ENCODE results near the gene INAFM1. TPM values are rescaled to one million over a fixed set of nuclear protein-coding genes. Genes with fewer than 3 reads are reported as not detected.
"Not testable (repeated sequence)": the region's sequence is repeated elsewhere in the genome, so short reads cannot be mapped to it uniquely, and the experiment has no call there.

The INAFM1 gene
- total RNA-seq, 4 donors from 2014 or later = 7.2 to 17.2 (median 9.6) TPM

DNA sequence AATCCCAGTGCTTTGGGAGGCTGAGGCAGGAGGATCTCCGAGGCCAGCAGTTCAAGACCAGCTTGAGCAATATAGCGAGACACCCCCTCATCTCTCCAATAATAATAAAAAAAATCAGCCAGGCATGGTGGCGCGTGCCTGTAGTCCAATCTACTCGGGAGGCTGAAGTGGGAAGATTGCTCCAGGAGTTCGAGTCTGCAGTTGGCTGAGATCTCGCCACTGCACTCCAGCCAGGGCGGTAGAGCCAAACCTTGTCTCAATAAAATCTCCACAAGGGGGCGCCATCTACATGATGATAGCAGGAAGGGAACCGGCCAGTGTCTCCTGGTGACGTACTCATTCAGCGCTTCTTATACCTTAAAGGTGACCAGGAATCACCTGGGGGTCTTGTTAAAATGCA lies 21.4 kb downstream of the INAFM1 start:
- WGBS, 2 donors (ENCODE audit: low coverage in 1 of 2) = 27% methylated on average over 12 of the region's 12 CpGs; no CpG with 5 or more reads in 1 of the 2 donors
- Histone ChIP-seq H3K9me3 (no peaks in the 10 kb centered on the region), H3K4me3 (no peak overlapping the region), H3K36me3 (no peaks in the 10 kb centered on the region), H3K4me1 (peaks cover 0 to 5% (median 0%) of the 10 kb centered on the region in 4 donors), H3K27me3 (no peaks in the 10 kb centered on the region), H3K27ac (no peak overlapping the region)
- in situ Hi-C loops (cut with MboI; ENCODE audit: low pct_ligation_motif_present in 1 of 4, low pct_unique_long_range_greater_than_20kb in 1 of 4, low sequenced_read_pairs in 3 of 4) = loop anchor here (10.0 to 25.0 kb wide), 5 partner anchors 89 to 416 kb away; partner anchors contain the start of genes EHD2 (in 2 of the 4) and MEIS3 (in 1 of the 4)
- DNase-seq = peak; percentile 77
- intact Hi-C loops (cut with DNase I; ENCODE audit: low total_unique reads) = no loop called here
- TF ChIP-seq EP300 (IDR thresholded peaks at IDR 0.05; ENCODE audit: low read depth) (no peak), POLR2A (IDR thresholded peaks at IDR 0.05) (no peak), POLR2AphosphoS5 (IDR thresholded peaks at IDR 0.05) (no peak)
- TF ChIP-seq, protein P1, sequence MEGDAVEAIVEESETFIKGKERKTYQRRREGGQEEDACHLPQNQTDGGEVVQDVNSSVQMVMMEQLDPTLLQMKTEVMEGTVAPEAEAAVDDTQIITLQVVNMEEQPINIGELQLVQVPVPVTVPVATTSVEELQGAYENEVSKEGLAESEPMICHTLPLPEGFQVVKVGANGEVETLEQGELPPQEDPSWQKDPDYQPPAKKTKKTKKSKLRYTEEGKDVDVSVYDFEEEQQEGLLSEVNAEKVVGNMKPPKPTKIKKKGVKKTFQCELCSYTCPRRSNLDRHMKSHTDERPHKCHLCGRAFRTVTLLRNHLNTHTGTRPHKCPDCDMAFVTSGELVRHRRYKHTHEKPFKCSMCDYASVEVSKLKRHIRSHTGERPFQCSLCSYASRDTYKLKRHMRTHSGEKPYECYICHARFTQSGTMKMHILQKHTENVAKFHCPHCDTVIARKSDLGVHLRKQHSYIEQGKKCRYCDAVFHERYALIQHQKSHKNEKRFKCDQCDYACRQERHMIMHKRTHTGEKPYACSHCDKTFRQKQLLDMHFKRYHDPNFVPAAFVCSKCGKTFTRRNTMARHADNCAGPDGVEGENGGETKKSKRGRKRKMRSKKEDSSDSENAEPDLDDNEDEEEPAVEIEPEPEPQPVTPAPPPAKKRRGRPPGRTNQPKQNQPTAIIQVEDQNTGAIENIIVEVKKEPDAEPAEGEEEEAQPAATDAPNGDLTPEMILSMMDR (IDR thresholded peaks at IDR 0.05) = peak; percentile 67 to 82 (median 78)

DNA sequence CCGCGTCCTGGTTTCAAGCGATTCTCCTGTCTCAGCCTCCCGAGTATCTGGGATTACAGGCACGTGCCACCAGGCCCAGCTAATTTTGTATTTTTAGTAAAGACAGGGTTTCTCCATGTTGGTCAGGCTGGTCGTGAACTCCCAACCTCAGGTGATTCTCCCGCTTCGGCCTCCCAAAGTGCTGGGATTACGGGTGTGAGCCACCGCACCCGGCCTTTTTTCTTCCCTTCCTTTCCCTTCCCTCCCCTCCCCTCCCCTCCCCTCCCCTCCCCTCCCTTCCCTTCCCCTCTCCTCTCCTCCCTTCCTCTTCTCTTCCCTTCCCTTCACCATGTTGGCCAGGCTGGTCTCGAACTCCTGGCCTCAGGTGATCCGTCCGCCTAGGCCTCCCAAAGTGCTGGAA lies 26.2 kb downstream of the INAFM1 start:
- H3K4me3 ChIP-seq; H3K27ac ChIP-seq; H3K36me3 ChIP-seq; H3K4me1 ChIP-seq; DNase-seq; H3K9me3 ChIP-seq; intact Hi-C loops (cut with DNase I; ENCODE audit: low total_unique reads); H3K27me3 ChIP-seq: not testable (repeated sequence)
- WGBS, 2 donors (ENCODE audit: low coverage in 1 of 2) = 90 to 98% methylated on average over 5 to 14 of the region's 14 CpGs
- in situ Hi-C loops (cut with MboI; ENCODE audit: low pct_ligation_motif_present in 1 of 4, low pct_unique_long_range_greater_than_20kb in 1 of 4, low sequenced_read_pairs in 3 of 4) = loop anchor here in 1 of 4 donors (25.0 kb wide), 1 partner anchor 411 kb away; the partner anchor contains the start of gene EHD2

DNA sequence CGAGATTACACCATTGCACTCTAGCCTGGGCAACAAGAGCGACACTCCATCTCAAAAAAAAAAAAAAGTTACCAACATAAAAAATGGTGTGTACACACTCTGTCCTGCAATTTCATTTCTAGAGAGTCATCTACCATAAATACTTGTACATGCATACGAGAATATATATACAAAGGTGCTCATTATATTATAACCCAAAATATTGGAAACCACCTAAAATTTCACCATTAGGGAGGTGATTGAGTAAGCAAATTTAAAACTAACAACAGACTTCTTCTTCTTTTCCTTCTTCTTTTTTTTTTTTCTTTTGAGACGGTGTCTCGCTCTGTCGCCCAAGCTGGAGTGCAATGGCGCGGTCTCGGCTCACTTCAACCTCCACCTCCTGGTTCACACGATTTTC lies 27.6 kb downstream of the INAFM1 start:
- H3K4me3 ChIP-seq = no peak overlapping the region
- no peak overlapping the region for H3K27ac ChIP-seq
- no peaks in the 10 kb centered on the region for H3K9me3 ChIP-seq
- intact Hi-C loops (cut with DNase I; ENCODE audit: low total_unique reads) (no loop called here), in situ Hi-C loops (cut with MboI; ENCODE audit: low pct_ligation_motif_present in 1 of 4, low pct_unique_long_range_greater_than_20kb in 1 of 4, low sequenced_read_pairs in 3 of 4) (loop anchor here in 1 of 4 donors (25.0 kb wide), 1 partner anchor 410 kb away; the partner anchor contains the start of gene EHD2)
- no peak for DNase-seq
- H3K27me3 ChIP-seq = no peaks in the 10 kb centered on the region
- H3K36me3 ChIP-seq = no peaks in the 10 kb centered on the region
- H3K4me1 ChIP-seq = peaks cover 0 to 6% (median 0%) of the 10 kb centered on the region in 4 donors
- WGBS, 2 donors (ENCODE audit: low coverage in 1 of 2) = 84 to 91% methylated on average over 10 of the region's 10 CpGs
- no peak for TF ChIP-seq POLR2AphosphoS5 (IDR thresholded peaks at IDR 0.05)
- TF ChIP-seq EP300 (IDR thresholded peaks at IDR 0.05; ENCODE audit: low read depth) = no peak
- TF ChIP-seq, protein P1 (IDR thresholded peaks at IDR 0.05) = no peak
- TF ChIP-seq POLR2A (IDR thresholded peaks at IDR 0.05) = no peak

DNA sequence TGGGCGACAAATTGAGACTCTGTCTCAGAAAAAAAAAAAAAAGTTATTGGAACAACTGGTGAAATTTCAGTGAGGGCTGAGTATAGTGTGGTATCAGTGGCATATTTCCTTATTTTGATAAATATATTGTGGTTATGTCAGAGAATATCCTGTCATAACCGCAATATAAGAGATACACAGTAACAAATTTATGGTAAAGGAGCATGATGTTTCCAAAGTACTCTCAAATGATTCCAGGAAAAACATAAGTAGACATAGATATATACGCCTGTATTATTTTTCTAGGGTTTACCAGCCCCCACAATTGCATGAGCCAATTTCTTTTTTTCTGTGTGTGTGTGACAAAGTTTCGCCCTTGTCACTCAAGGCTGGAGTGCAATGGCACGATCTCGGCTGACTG lies 29.3 kb downstream of the INAFM1 start:
- no peaks in the 10 kb centered on the region for H3K27me3 ChIP-seq
- H3K36me3 ChIP-seq = no peaks in the 10 kb centered on the region
- no peak for DNase-seq
- H3K4me1 ChIP-seq = peaks cover 0 to 6% (median 0%) of the 10 kb centered on the region in 4 donors
- in situ Hi-C loops (cut with MboI; ENCODE audit: low pct_ligation_motif_present in 1 of 4, low pct_unique_long_range_greater_than_20kb in 1 of 4, low sequenced_read_pairs in 3 of 4) = loop anchor here in 1 of 4 donors (25.0 kb wide), 1 partner anchor 408 kb away; the partner anchor contains the start of gene EHD2
- H3K4me3 ChIP-seq = no peak overlapping the region
- WGBS, 2 donors (ENCODE audit: low coverage in 1 of 2) = 85 to 86% methylated on average over 4 to 6 of the region's 6 CpGs
- TF ChIP-seq EP300 (IDR thresholded peaks at IDR 0.05; ENCODE audit: low read depth) = no peak
- TF ChIP-seq, protein P1 (IDR thresholded peaks at IDR 0.05) = no peak
- TF ChIP-seq POLR2AphosphoS5 (IDR thresholded peaks at IDR 0.05) = no peak
- TF ChIP-seq POLR2A (IDR thresholded peaks at IDR 0.05) = no peak
- intact Hi-C loops (cut with DNase I; ENCODE audit: low total_unique reads) = no loop called here
- H3K27ac ChIP-seq = no peak overlapping the region
- H3K9me3 ChIP-seq = no peaks in the 10 kb centered on the region

All from transverse colon (tissue), 4 donors.